Mesenchymal stem cell (in vitro differentiated cells and primary cell): ENCODE results near the gene CIDEC.
"Not testable (repeated sequence)": the region's sequence is repeated elsewhere in the genome, so short reads cannot be mapped to it uniquely, and the experiment has no call there.

Experiments
- DNase-seq: peaks from one replicate; pipeline ENCODE4 v3.0.0-alpha.2; 2013
- H2AFZ ChIP-seq: one replicate; pipeline ENCODE4 v1.6.1; 2013; ENCODE audit warnings: low read depth, mild to moderate bottlenecking, control low read depth, inconsistent platforms, low read length, moderate library complexity
- H2AK5ac ChIP-seq: 2 replicates; pipeline ENCODE4 v1.6.1; 2013; ENCODE audit warnings: low read length, moderate library complexity, mild to moderate bottlenecking, inconsistent platforms; ENCODE audit not compliant: severe bottlenecking
- H2BK120ac ChIP-seq: one replicate; pipeline ENCODE4 v1.6.1; 2013; ENCODE audit warnings: low read depth, mild to moderate bottlenecking, inconsistent platforms, low read length, moderate library complexity
- H2BK12ac ChIP-seq, 2 experiments: one replicate each; pipeline ENCODE4 v1.6.1; 2013; ENCODE audit warnings: inconsistent platforms in 2 of 2, low read length in 2 of 2, mild to moderate bottlenecking in 2 of 2, moderate library complexity in 2 of 2, control low read depth in 1 of 2
- H2BK15ac ChIP-seq: one replicate; pipeline ENCODE4 v1.6.1; 2013; ENCODE audit warnings: mild to moderate bottlenecking, low read depth, inconsistent platforms; ENCODE audit not compliant: poor library complexity, severe bottlenecking
- H2BK5ac ChIP-seq: 2 replicates; pipeline ENCODE4 v1.6.1; 2013; ENCODE audit warnings: low read depth, mild to moderate bottlenecking, low read length, control low read depth, inconsistent platforms; ENCODE audit not compliant: poor library complexity, severe bottlenecking
- H3K14ac ChIP-seq, 2 experiments: one replicate each; pipeline ENCODE4 v1.6.1; 2013; ENCODE audit warnings: inconsistent platforms in 2 of 2, low read length in 2 of 2, control low read depth in 1 of 2, mild to moderate bottlenecking in 1 of 2, moderate library complexity in 1 of 2
- H3K18ac ChIP-seq, 2 experiments: one replicate each; pipeline ENCODE4 v1.6.1; 2013; ENCODE audit warnings: inconsistent platforms in 2 of 2, low read length in 2 of 2, control low read depth in 1 of 2, low read depth in 1 of 2, mild to moderate bottlenecking in 1 of 2
- H3K23ac ChIP-seq, 2 experiments: one replicate each; pipeline ENCODE4 v1.6.1; 2013; ENCODE audit warnings: inconsistent platforms in 2 of 2, low read length in 2 of 2, mild to moderate bottlenecking in 2 of 2, moderate library complexity in 2 of 2, control low read depth in 1 of 2
- H3K27ac ChIP-seq: 2 replicates; pipeline ENCODE4 v1.5.1; 2013; ENCODE audit warnings: mild to moderate bottlenecking, moderate library complexity, low read length, control low read depth, inconsistent platforms; ENCODE audit not compliant: poor library complexity, severe bottlenecking
- H3K27me3 ChIP-seq, 2 experiments: 2 replicates each; pipeline versions ENCODE4 v1.6.1 to v1.7.0; 2013; ENCODE audit warnings: low read length in 2 of 2, mild to moderate bottlenecking in 2 of 2, moderate library complexity in 2 of 2, control low read depth in 1 of 2, inconsistent platforms in 1 of 2; ENCODE audit not compliant: control insufficient read depth in 1 of 2, insufficient read depth in 1 of 2
- H3K36me3 ChIP-seq, 2 experiments: 2 replicates each; pipeline versions ENCODE4 v1.6.1 to v1.7.0; 2013; ENCODE audit warnings: low read length in 2 of 2, control low read depth in 1 of 2, inconsistent platforms in 1 of 2, low read depth in 1 of 2, mild to moderate bottlenecking in 1 of 2; ENCODE audit not compliant: insufficient read depth in 2 of 2, control insufficient read depth in 1 of 2
- H3K4ac ChIP-seq, 2 experiments: one replicate each; pipeline ENCODE4 v1.6.1; 2013; ENCODE audit warnings: inconsistent platforms in 2 of 2, low read length in 2 of 2, mild to moderate bottlenecking in 2 of 2, moderate library complexity in 2 of 2, control low read depth in 1 of 2, low read depth in 1 of 2
- H3K4me1 ChIP-seq: 2 replicates; pipeline ENCODE4 v1.6.1; 2013; ENCODE audit warnings: low read depth, low read length, control low read depth; ENCODE audit not compliant: control insufficient read depth, insufficient read depth
- H3K4me2 ChIP-seq: 2 replicates; pipeline ENCODE4 v1.6.1; 2013; ENCODE audit warnings: low read length, mild to moderate bottlenecking, inconsistent platforms; ENCODE audit not compliant: poor library complexity, severe bottlenecking
- H3K4me3 ChIP-seq, 2 experiments: 2 replicates each; pipeline versions ENCODE4 v1.5.1 to v1.7.0; 2013; ENCODE audit warnings: low read length in 2 of 2, mild to moderate bottlenecking in 2 of 2, control low read depth in 1 of 2, low read depth in 1 of 2; ENCODE audit not compliant: insufficient read depth in 1 of 2
- H3K79me1 ChIP-seq: replicated peaks from 2 replicates; pipeline ENCODE4 v1.6.1; 2013; ENCODE audit warnings: mild to moderate bottlenecking, control low read depth, low read length, inconsistent platforms; ENCODE audit not compliant: poor library complexity, severe bottlenecking
- H3K9ac ChIP-seq: 2 replicates; pipeline ENCODE4 v1.7.0; 2013; ENCODE audit warnings: mild to moderate bottlenecking, low read length, moderate library complexity
- H3K9me3 ChIP-seq: 2 replicates; pipeline ENCODE4 v1.7.0; 2013; ENCODE audit warnings: mild to moderate bottlenecking, low read length; ENCODE audit not compliant: control insufficient read depth
- H4K8ac ChIP-seq: one replicate; pipeline ENCODE4 v1.6.1; 2013; ENCODE audit warnings: inconsistent platforms, mild to moderate bottlenecking, low read length, moderate library complexity
- H4K91ac ChIP-seq: one replicate; pipeline ENCODE4 v1.6.1; 2013; ENCODE audit warnings: mild to moderate bottlenecking, low read length, inconsistent platforms
- WGBS: methylation state at CpG from one replicate; pipeline ENCODE4 v1.1.7; 2013; ENCODE audit warnings: mixed read lengths; 5-methylcytosine and 5-hydroxymethylcytosine counted together

The CIDEC gene

DNA sequence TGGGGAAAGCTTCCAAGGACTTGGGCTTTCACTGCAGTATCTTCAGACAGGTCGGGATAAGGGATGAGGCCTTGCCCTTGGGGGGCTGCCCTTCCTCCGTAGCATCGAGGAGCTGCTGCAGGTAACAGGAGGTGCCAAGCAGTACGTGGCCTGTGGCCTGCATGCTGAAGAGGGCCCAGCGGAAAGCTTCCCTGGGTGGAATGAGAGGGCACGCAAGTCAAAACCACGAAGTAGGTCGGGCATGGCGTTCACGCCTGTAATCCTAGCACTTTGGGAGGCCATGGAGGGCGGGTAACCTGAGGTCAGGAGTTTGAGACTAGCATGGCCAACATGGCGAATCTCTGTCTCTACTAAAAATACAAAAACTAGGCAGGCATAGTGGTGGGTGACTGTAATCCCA lies 12.9 kb downstream of the CIDEC start:
- Histone ChIP-seq H3K4me2 (no peak overlapping the region), H2BK12ac (peak overlapping the region in 1 of 2 experiments; percentile 8), H2BK5ac (no peak overlapping the region), H4K8ac (no peak overlapping the region), H3K9ac (no peak overlapping the region), H2BK120ac (no peak overlapping the region), H3K18ac (no peak overlapping the region), H2AK5ac (no peak overlapping the region), H3K36me3 (no peaks in the 10 kb centered on the region), H3K27ac (no peak overlapping the region), H3K27me3 (no peaks in the 10 kb centered on the region), H3K23ac (no peak overlapping the region), H2AFZ (no peak overlapping the region), H3K14ac (peak overlapping the region in 1 of 2 experiments; percentile 4), H3K4me3 (no peak overlapping the region), H3K79me1 (no peaks in the 10 kb centered on the region), H4K91ac (no peak overlapping the region), H3K4ac (peak overlapping the region in 1 of 2 experiments; percentile 55), H2BK15ac (no peak overlapping the region), H3K9me3 (no peaks in the 10 kb centered on the region), H3K4me1 (peaks cover 23% of the 10 kb centered on the region)
- no peak for DNase-seq
- 95% methylated on average over 11 of the region's 12 CpGs for WGBS

DNA sequence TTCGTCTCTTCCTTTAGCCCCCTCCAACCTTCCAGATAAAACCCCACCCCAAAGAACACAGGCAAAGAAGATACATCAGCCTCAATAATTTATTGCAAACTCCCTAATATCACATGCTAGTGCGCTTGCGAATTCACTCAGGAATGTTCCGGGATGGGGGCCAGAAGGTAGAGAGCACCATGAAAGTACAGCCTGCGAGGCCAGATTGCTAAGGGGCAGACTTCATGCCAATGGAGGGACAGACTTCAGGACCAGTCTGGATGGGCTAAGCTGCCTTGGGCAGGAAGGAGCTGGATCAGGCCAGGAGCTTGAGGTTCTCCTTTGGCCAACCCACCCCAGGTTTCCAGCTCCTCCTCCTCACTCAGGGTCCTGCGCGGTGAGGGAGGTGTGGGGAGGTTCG lies 13.4 kb downstream of the CIDEC start:
- Histone ChIP-seq H3K27me3 (no peaks in the 10 kb centered on the region), H3K9ac (no peak overlapping the region), H2BK12ac (peak overlapping the region in 1 of 2 experiments; percentile 8), H3K18ac (no peak overlapping the region), H2AFZ (no peak overlapping the region), H2BK15ac (no peak overlapping the region), H3K27ac (no peak overlapping the region), H2AK5ac (no peak overlapping the region), H3K4me1 (peaks cover 23% of the 10 kb centered on the region), H3K14ac (no peak overlapping the region), H3K79me1 (no peaks in the 10 kb centered on the region), H4K8ac (no peak overlapping the region), H3K4me3 (no peak overlapping the region), H3K4me2 (no peak overlapping the region), H3K36me3 (no peaks in the 10 kb centered on the region), H3K4ac (peak overlapping the region in 1 of 2 experiments; percentile 55), H4K91ac (no peak overlapping the region), H2BK5ac (no peak overlapping the region), H3K23ac (no peak overlapping the region), H2BK120ac (no peak overlapping the region), H3K9me3 (no peaks in the 10 kb centered on the region)
- DNase-seq = no peak
- WGBS = 91% methylated on average over 8 of the region's 8 CpGs

DNA sequence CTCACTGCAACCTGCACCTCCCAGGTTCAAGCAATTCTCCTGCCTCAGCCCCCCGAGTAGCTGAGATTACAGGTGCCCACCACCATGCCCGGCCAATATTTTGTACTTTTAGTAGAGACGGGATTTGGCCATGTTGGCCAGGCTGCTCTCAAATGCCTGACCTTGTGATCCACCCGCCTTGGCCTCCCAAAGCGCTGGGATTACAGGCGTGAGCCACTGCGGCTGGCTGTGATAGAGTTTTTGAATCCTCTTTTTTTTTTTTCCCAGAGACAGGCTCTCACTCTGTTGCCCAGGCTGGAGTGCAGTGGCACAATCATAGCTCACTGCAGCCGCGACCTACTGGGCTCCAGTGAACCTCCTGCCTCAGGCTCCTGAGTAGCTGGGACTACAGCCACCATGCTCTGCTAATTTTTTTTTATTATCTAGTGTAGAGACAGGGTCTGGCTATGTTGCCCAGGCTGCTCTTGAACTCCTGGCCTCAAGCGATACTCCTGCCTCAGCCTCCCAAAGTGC lies 14.9 kb downstream of the CIDEC start:
- H3K23ac ChIP-seq, H3K4me2 ChIP-seq, H3K36me3 ChIP-seq, H2BK5ac ChIP-seq, H3K4me3 ChIP-seq, H2AFZ ChIP-seq, H3K27ac ChIP-seq, H2BK120ac ChIP-seq, H3K79me1 ChIP-seq, H3K18ac ChIP-seq, DNase-seq, H3K9me3 ChIP-seq, H4K8ac ChIP-seq, H3K27me3 ChIP-seq: not testable (repeated sequence)
- WGBS = 96% methylated on average over 8 of the region's 10 CpGs
- Histone ChIP-seq H2BK12ac (peak overlapping the region in 1 of 2 experiments; percentile 33), H3K14ac (peak overlapping the region in 1 of 2 experiments; percentile 46), H4K91ac (peak overlapping the region; percentile 74), H2AK5ac (peak overlapping the region; percentile 28), H3K4ac (peak overlapping the region; percentile 63 to 70), H2BK15ac (peak overlapping the region; percentile 76), H3K9ac (peak overlapping the region; percentile 47), H3K4me1 (peaks cover 22% of the 10 kb centered on the region)

DNA sequence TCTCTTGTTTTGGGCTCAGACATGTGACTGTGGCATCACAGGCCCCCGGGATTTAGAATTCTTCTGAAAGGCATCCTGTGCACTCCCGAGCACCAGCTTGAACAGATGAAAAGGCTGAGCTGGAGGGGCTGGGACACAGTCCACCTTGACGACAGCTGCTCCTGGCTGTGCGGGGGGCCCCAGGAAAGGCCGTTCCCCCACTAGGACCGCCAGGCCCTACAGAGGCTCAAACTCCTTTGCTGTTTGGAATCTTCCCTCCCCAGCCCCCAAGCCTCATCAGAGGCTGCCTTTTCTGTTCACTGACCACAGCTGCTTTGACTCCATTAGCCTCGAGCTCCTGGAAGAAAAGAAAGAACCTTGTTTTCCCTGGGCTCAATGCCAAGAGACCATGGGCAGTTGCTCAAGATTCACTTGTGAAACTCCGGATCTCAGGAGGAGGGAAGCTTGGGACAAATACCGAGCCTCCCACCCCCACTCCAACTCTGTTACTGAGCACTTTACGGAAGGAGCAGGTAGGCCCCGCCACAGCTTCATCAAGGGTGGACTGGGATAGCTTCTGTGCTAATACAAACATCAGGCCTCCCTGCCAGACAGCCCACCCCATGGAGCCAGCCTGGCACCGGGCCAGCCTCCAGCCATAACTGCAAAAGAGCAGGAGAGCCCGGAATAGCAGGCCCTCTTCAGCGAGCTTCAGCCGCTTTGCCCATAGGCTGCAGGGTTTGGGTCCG lies 15.7 kb downstream of the CIDEC start:
- H3K14ac ChIP-seq = no peak overlapping the region
- peak overlapping the region; percentile 98 for H2BK15ac ChIP-seq
- H2BK12ac ChIP-seq = peak overlapping the region; percentile 67 to 86
- peak overlapping the region; percentile 94 for H4K8ac ChIP-seq
- H3K4me3 ChIP-seq = peak overlapping the region in 1 of 2 experiments; percentile 24
- H2AK5ac ChIP-seq = no peak overlapping the region
- no peak overlapping the region for H2BK5ac ChIP-seq
- peak overlapping the region; percentile 67 to 96 for H3K18ac ChIP-seq
- H2AFZ ChIP-seq = peak overlapping the region; percentile 48
- H3K4ac ChIP-seq = peak overlapping the region; percentile 64 to 97
- peaks cover 22% of the 10 kb centered on the region for H3K4me1 ChIP-seq
- peak overlapping the region; percentile 50 for H3K27ac ChIP-seq
- no peaks in the 10 kb centered on the region for H3K36me3 ChIP-seq
- H3K9me3 ChIP-seq = no peaks in the 10 kb centered on the region
- peak overlapping the region; percentile 89 for H2BK120ac ChIP-seq
- no peak overlapping the region for H3K23ac ChIP-seq
- no peaks in the 10 kb centered on the region for H3K79me1 ChIP-seq
- peak overlapping the region; percentile 47 for H3K9ac ChIP-seq
- H3K4me2 ChIP-seq = peak overlapping the region; percentile 7
- H4K91ac ChIP-seq = peak overlapping the region; percentile 98
- peak; percentile 95 for DNase-seq
- 71% methylated on average over 15 of the region's 16 CpGs for WGBS
- no peaks in the 10 kb centered on the region for H3K27me3 ChIP-seq
